Measurements from ENCODE around the gene LRMDA. TPM values are rescaled to one million over a fixed set of nuclear protein-coding genes. Genes with fewer than 3 reads are reported as not detected.

LRMDA gene
- total and polyA plus RNA-seq, 12 donors, result 30.7 to 132 (median 78.1) TPM

GRCh38 chr10:75508814-75509306 is 77.4 kb downstream of the LRMDA start:
- Histone ChIP-seq H3K27ac (peak overlapping the region in 1 of 5 donors; percentile 17), H3K4me3 (no peak overlapping the region), H3K4me1 (replicated peaks in 1 of 2) (peaks cover 10 to 27% of the 10 kb centered on the region in 2 donors), H3K9me3 (replicated peaks in 1 of 3) (no peaks in the 10 kb centered on the region), H3K27me3 (no peaks in the 10 kb centered on the region), H3K36me3 (replicated peaks in 1 of 2) (no peaks in the 10 kb centered on the region)
- TF ChIP-seq, protein P1, sequence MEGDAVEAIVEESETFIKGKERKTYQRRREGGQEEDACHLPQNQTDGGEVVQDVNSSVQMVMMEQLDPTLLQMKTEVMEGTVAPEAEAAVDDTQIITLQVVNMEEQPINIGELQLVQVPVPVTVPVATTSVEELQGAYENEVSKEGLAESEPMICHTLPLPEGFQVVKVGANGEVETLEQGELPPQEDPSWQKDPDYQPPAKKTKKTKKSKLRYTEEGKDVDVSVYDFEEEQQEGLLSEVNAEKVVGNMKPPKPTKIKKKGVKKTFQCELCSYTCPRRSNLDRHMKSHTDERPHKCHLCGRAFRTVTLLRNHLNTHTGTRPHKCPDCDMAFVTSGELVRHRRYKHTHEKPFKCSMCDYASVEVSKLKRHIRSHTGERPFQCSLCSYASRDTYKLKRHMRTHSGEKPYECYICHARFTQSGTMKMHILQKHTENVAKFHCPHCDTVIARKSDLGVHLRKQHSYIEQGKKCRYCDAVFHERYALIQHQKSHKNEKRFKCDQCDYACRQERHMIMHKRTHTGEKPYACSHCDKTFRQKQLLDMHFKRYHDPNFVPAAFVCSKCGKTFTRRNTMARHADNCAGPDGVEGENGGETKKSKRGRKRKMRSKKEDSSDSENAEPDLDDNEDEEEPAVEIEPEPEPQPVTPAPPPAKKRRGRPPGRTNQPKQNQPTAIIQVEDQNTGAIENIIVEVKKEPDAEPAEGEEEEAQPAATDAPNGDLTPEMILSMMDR (IDR thresholded peaks at IDR 0.05), result no peak
- TF ChIP-seq POLR2A (IDR thresholded peaks at IDR 0.05), result no peak
- no peak for DNase-seq
- intact Hi-C loops (cut with DNase I), result no loop called here
- 53 to 67% (median 58%) methylated on average over 7 of the region's 7 CpGs for WGBS, 4 donors

DNA sequence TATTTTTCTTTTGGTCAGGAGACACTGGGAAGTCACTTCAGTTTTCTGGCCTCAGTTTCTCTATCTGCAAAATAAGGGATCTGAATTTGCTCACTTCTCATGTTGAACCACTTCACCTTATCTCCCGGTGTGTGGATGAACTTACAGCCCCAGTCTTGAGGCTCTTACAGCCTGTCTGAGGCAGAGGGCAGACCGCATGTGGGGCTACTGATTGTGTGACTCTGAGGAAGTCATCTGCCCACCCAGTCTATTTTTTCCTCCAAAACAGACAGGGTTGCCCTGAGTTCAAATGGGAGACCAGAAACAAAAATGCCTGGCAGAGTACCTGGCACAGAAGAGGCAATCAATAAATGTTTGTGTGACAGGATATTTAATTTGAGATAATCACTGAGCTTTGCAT is 78.3 kb downstream of the LRMDA start:
- intact Hi-C loops (cut with DNase I), result no loop called here
- no peak for DNase-seq
- no peak overlapping the region for H3K4me3 ChIP-seq
- H3K9me3 ChIP-seq (replicated peaks in 1 of 3), result no peaks in the 10 kb centered on the region
- no peaks in the 10 kb centered on the region for H3K27me3 ChIP-seq
- TF ChIP-seq, protein P1 (IDR thresholded peaks at IDR 0.05), result no peak
- no peak for TF ChIP-seq POLR2A (IDR thresholded peaks at IDR 0.05)
- H3K36me3 ChIP-seq (replicated peaks in 1 of 2), result no peaks in the 10 kb centered on the region
- H3K27ac ChIP-seq, result no peak overlapping the region
- H3K4me1 ChIP-seq (replicated peaks in 1 of 2), result peaks cover 10 to 27% of the 10 kb centered on the region in 2 donors
- WGBS, 4 donors, result 80 to 95% (median 93%) methylated on average over 2 of the region's 2 CpGs

DNA sequence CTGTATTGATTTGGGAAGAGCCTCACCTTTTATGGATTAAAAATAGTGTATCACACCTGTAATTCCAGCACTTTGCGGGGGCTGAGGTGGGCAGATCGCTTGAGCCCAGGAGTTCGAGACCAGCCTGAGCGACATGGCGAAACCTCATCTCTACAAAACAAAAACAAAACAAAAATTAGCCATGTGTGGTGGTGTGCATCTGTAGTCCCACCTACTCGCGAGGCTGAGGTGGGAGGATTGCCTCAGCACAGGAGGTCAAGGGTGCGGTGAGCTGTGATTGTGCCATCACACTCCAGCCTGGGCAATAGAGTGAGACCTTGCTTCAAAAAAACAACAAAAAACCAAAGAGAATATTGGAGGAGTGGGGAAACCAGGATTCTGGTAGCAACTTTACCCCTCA is 79.6 kb downstream of the LRMDA start:
- Histone ChIP-seq H3K36me3 (replicated peaks in 1 of 2) (no peaks in the 10 kb centered on the region), H3K4me3 (no peak overlapping the region), H3K4me1 (replicated peaks in 1 of 2) (peaks cover 10 to 27% of the 10 kb centered on the region in 2 donors), H3K27me3 (no peaks in the 10 kb centered on the region), H3K9me3 (replicated peaks in 1 of 3) (no peaks in the 10 kb centered on the region), H3K27ac (no peak overlapping the region)
- WGBS, 4 donors, result 93 to 95% (median 94%) methylated on average over 8 of the region's 8 CpGs
- intact Hi-C loops (cut with DNase I), result no loop called here
- no peak for TF ChIP-seq POLR2A (IDR thresholded peaks at IDR 0.05)
- TF ChIP-seq, protein P1 (IDR thresholded peaks at IDR 0.05), result no peak
- no peak for DNase-seq

GRCh38 chr10:75512203-75512933 is 80.9 kb downstream of the LRMDA start:
- H3K27ac ChIP-seq, result no peak overlapping the region
- no peak overlapping the region for H3K4me3 ChIP-seq
- peaks cover 8 to 26% of the 10 kb centered on the region in 2 donors for H3K4me1 ChIP-seq (replicated peaks in 1 of 2)
- no peak for DNase-seq
- no peaks in the 10 kb centered on the region for H3K9me3 ChIP-seq (replicated peaks in 1 of 3)
- H3K27me3 ChIP-seq, result no peaks in the 10 kb centered on the region
- WGBS, 4 donors, result 74 to 80% (median 74%) methylated on average over 8 of the region's 8 CpGs
- TF ChIP-seq, protein P1 (IDR thresholded peaks at IDR 0.05), result no peak
- TF ChIP-seq POLR2A (IDR thresholded peaks at IDR 0.05), result no peak
- no peaks in the 10 kb centered on the region for H3K36me3 ChIP-seq (replicated peaks in 1 of 2)
- intact Hi-C loops (cut with DNase I), result no loop called here

Data from adrenal gland (tissue), 12 donors.